OCI-LY7 (cell line): ENCODE results near the gene ENG. TPM values are rescaled to one million over a fixed set of nuclear protein-coding genes. Genes with fewer than 3 reads are reported as not detected.

Experiments
- BruUV-seq: library from RNA; stranded (reverse); fragments of 400-500 nt; replicated peaks from 2 replicates; lab custom pipeline; 2021; lab: Mats Ljungman, UMichigan
- CTCF ChIA-PET: fragments of 300-600 bp; sonication (Branson Sonifier 250); formaldehyde crosslinking; loops from one replicate; lab custom pipeline; 2022; ENCODE audit warnings: antibody characterized with exemption; ENCODE audit not compliant: unreplicated experiment; lab: Charles Lee
- POLR2A ChIA-PET: fragments of 300-600 bp; sonication (Branson Sonifier 250); formaldehyde crosslinking; loops from one replicate; lab custom pipeline; 2022; ENCODE audit warnings: antibody characterized with exemption; lab: Charles Lee
- DNase-seq: peaks from one replicate; pipeline ENCODE4 v3.0.0-alpha.2; 2015; ENCODE audit warnings: low spot score
- H2AFZ ChIP-seq: fragments of 200-600 bp; sonication (generic), shearing (Covaris generic); 2 replicates; pipeline ENCODE4 v1.6.1; 2014; ENCODE audit warnings: mild to moderate bottlenecking, antibody characterized with exemption, low read length, moderate library complexity
- H3K27ac ChIP-seq: fragments of 200-600 bp; sonication (generic); 2 replicates; pipeline ENCODE4 v1.5.1; 2014; ENCODE audit warnings: mixed run types, low read depth, mild to moderate bottlenecking, moderate library complexity, low read length, inconsistent platforms; ENCODE audit not compliant: poor library complexity, severe bottlenecking
- H3K36me3 ChIP-seq: fragments of 200-600 bp; sonication (generic); 2 replicates; pipeline ENCODE4 v1.6.1; 2014; ENCODE audit warnings: mild to moderate bottlenecking, antibody characterized with exemption, low read length, moderate library complexity, mixed read lengths; ENCODE audit not compliant: insufficient read depth
- H3K4me1 ChIP-seq: fragments of 200-600 bp; sonication (generic); 2 replicates; pipeline ENCODE4 v1.5.1; 2014; ENCODE audit warnings: mild to moderate bottlenecking, low read length; ENCODE audit not compliant: insufficient read depth, poor library complexity, severe bottlenecking
- H3K4me2 ChIP-seq: fragments of 200-600 bp; sonication (generic); 2 replicates; pipeline ENCODE4 v1.6.1; 2014; ENCODE audit warnings: mild to moderate bottlenecking, low read length
- H3K4me3 ChIP-seq: fragments of 200-600 bp; sonication (generic); 2 replicates; pipeline ENCODE4 v1.5.1; 2014; ENCODE audit warnings: mild to moderate bottlenecking, low read depth, low read length; ENCODE audit not compliant: poor library complexity, severe bottlenecking
- H3K79me2 ChIP-seq: fragments of 200-600 bp; sonication (generic); 2 replicates; pipeline ENCODE4 v1.6.1; 2016; ENCODE audit warnings: low read depth, mild to moderate bottlenecking, low read length, moderate library complexity, mixed read lengths; ENCODE audit not compliant: insufficient read depth
- H3K9me2 ChIP-seq: fragments of 200-600 bp; sonication (generic); 2 replicates; pipeline ENCODE4 v1.6.1; 2016; ENCODE audit warnings: mild to moderate bottlenecking, low read length, mixed read lengths; ENCODE audit not compliant: insufficient read depth
- H3K9me3 ChIP-seq: fragments of 200-600 bp; sonication (generic); 2 replicates; pipeline ENCODE4 v1.6.1; 2014; ENCODE audit warnings: mild to moderate bottlenecking, mixed run types, low read length, mixed read lengths
- H4K20me1 ChIP-seq: fragments of 200-600 bp; sonication (generic); 2 replicates; pipeline ENCODE4 v1.6.1; 2014; ENCODE audit warnings: mild to moderate bottlenecking, antibody characterized with exemption, low read length, moderate library complexity, mixed read lengths; ENCODE audit not compliant: insufficient read depth
- EZH2phosphoT487 ChIP-seq: fragments of 200-600 bp; sonication (generic); IDR thresholded peaks from 2 replicates; pipeline ENCODE4 v1.6.1; 2018; ENCODE audit warnings: low read depth, borderline replicate concordance, mild to moderate bottlenecking, mixed run types, antibody characterized with exemption, low read length, moderate library complexity, mixed read lengths
- intact Hi-C: fragments of 100-400 bp; cut with micrococcal nuclease; formaldehyde crosslinking; loops from one replicate; pipeline ENCODE4 v1.10.0; 2022; ENCODE audit not compliant: unreplicated experiment
- total RNA-seq, 2 experiments: library from RNA; depleted of rRNA in 1 of 2; stranded (reverse); fragments of >200 nt in 1 of 2; shearing (Covaris generic) in 1 of 2; gene quantifications; 2 replicates each; pipeline ENCODE4 v1.2.3, GENCODE V29; 2014 to 2022
- TF ChIP-seq, protein P1 (sequence below): fragments of 200-600 bp; sonication (generic); conservative IDR thresholded peaks from 2 replicates; pipeline ENCODE4 v1.5.1; 2014; ENCODE audit warnings: mild to moderate bottlenecking, antibody characterized with exemption, low read length, moderate library complexity, mixed read lengths

The ENG gene
- total RNA-seq, 2 experiments from 2014 or later: not detected

DNA sequence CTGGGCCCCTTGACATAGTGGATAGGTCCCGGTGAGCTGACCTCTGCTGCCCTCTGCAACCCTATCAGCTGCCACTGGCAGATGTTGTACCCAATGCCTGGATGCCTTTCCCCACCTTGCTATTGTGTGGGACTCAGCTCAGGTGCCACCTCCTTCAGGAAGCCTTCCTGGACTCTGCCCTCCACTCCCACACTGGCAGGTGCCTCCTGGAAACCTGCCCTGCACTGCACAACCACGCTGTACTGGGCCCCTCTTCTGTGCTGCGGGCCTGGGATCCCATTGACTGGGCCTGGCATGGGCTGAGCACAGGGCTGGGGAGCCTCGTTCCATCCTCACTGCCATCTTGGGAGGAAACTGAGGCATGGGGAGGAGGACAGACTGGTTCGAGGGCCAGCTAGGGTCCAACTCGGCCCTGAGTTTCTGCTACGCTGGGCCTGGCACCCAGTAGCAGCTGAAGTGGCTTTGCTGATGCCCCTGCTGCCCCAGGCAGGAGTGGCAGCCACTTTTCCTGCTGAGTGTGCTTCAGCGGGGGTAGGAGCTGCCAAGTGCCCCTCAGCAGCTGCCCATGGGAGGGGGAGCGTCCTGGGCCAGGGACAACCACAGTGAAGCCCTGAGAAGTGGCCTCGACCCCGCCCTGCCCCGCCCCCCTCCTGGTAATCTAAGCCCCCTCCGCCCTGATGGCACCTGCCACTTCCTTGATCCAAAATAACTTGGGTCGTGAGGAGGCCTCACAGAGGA, 21.7 kb upstream of the ENG start:
- ChIA-PET POLR2A (interaction anchor here (0.7 kb wide), 1 partner anchor 65 kb away, joined by 3 read pairs; no protein-coding TSS in a partner anchor), CTCF (no interaction called here)
- no peaks in the 10 kb centered on the region for H3K9me2 ChIP-seq
- intact Hi-C loops: loop anchor here (10.0 kb wide), 1 partner anchor 371 kb away; no protein-coding TSS in a partner anchor
- no peaks in the 10 kb centered on the region for H3K79me2 ChIP-seq
- TF ChIP-seq, protein P1, sequence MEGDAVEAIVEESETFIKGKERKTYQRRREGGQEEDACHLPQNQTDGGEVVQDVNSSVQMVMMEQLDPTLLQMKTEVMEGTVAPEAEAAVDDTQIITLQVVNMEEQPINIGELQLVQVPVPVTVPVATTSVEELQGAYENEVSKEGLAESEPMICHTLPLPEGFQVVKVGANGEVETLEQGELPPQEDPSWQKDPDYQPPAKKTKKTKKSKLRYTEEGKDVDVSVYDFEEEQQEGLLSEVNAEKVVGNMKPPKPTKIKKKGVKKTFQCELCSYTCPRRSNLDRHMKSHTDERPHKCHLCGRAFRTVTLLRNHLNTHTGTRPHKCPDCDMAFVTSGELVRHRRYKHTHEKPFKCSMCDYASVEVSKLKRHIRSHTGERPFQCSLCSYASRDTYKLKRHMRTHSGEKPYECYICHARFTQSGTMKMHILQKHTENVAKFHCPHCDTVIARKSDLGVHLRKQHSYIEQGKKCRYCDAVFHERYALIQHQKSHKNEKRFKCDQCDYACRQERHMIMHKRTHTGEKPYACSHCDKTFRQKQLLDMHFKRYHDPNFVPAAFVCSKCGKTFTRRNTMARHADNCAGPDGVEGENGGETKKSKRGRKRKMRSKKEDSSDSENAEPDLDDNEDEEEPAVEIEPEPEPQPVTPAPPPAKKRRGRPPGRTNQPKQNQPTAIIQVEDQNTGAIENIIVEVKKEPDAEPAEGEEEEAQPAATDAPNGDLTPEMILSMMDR: no peak
- TF ChIP-seq EZH2phosphoT487: no peak
- no peaks in the 10 kb centered on the region for H4K20me1 ChIP-seq
- no peak for DNase-seq
- no TSS peak for BruUV-seq
- H3K9me3 ChIP-seq: no peaks in the 10 kb centered on the region
- H3K4me2 ChIP-seq: no peak overlapping the region
- H3K4me1 ChIP-seq: peaks cover 27% of the 10 kb centered on the region
- no peak overlapping the region for H3K4me3 ChIP-seq
- no peak overlapping the region for H2AFZ ChIP-seq
- no peaks in the 10 kb centered on the region for H3K36me3 ChIP-seq
- H3K27ac ChIP-seq: no peak overlapping the region

DNA sequence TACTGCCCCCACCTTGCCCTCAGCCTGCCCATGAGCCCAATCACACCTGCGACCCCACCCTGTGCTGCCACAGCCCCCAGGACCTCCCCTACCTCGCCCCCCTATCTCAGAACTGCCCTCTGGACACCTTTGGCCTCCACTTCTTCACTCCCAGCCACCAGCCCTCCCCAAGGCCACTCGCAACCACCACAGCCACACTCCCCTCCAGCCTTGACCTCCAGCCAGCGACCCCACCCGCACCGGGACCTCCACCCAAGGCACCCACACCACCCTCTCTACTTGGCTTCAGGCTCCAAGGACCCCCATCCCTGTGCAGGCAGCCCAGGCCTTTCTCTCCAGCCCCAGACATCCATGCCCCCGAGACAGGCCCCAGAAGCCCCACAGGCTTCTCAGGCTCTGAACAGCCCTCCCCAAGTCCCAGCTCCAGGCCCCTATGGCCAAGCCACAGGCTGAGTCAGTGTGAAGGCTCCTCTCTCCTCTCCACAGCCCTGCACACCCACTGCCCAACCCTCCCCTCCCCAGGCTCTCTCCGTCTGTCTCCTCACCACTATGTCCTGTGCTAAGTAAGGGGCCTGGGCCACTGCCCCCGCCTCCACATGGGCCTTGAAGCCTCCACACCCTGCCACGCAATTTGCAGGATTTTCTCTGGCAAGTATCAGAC, 21.0 kb upstream of the ENG start:
- TF ChIP-seq, protein P1: no peak
- no peak for TF ChIP-seq EZH2phosphoT487
- H3K27ac ChIP-seq: no peak overlapping the region
- intact Hi-C loops: loop anchor here (10.0 kb wide), 1 partner anchor 371 kb away; no protein-coding TSS in a partner anchor

More for the DNA sequence above, 21.0 kb upstream of the ENG start:
- ChIA-PET CTCF (no interaction called here), POLR2A (interaction anchor here (0.7 kb wide), 1 partner anchor 64 kb away, joined by 3 read pairs; no protein-coding TSS in a partner anchor)
- H3K4me3 ChIP-seq: no peak overlapping the region
- no peaks in the 10 kb centered on the region for H3K36me3 ChIP-seq
- no peaks in the 10 kb centered on the region for H3K9me2 ChIP-seq
- H3K4me2 ChIP-seq: no peak overlapping the region
- H3K9me3 ChIP-seq: no peaks in the 10 kb centered on the region
- no peaks in the 10 kb centered on the region for H3K79me2 ChIP-seq
- no peak for DNase-seq
- peaks cover 19% of the 10 kb centered on the region for H3K4me1 ChIP-seq
- no peak overlapping the region for H2AFZ ChIP-seq
- BruUV-seq: no TSS peak
- H4K20me1 ChIP-seq: no peaks in the 10 kb centered on the region
